H9 (cell line): Measurements from ENCODE around the gene MOCS1. TPM values are rescaled to one million over a fixed set of nuclear protein-coding genes. Genes with fewer than 3 reads are reported as not detected.

Experiments
- DNase-seq: peaks from one replicate; pipeline ENCODE4 v3.0.0-alpha.2; 2017
- H2AFZ ChIP-seq: one replicate; pipeline ENCODE4 v1.6.1; 2013; ENCODE audit warnings: mild to moderate bottlenecking, low read length, control low read depth, moderate library complexity
- H2AK5ac ChIP-seq: 2 replicates; pipeline ENCODE4 v1.6.1; 2013; ENCODE audit warnings: low read length, control low read depth, mixed read lengths; ENCODE audit not compliant: insufficient read length
- H2BK120ac ChIP-seq: one replicate; pipeline ENCODE4 v1.6.1; 2013; ENCODE audit warnings: low read depth, mild to moderate bottlenecking, low read length, control low read depth, inconsistent platforms; ENCODE audit not compliant: poor library complexity, severe bottlenecking
- H2BK12ac ChIP-seq: 2 replicates; pipeline ENCODE4 v1.6.1; 2013; ENCODE audit warnings: low read length, control low read depth, mixed read lengths, low read depth; ENCODE audit not compliant: insufficient read length
- H2BK15ac ChIP-seq: 2 replicates; pipeline ENCODE4 v1.6.1; 2013; ENCODE audit warnings: low read depth, low read length, control low read depth
- H2BK20ac ChIP-seq: one replicate; pipeline ENCODE4 v1.6.1; 2013; ENCODE audit warnings: low read depth, mild to moderate bottlenecking, low read length, control low read depth, inconsistent platforms; ENCODE audit not compliant: poor library complexity, severe bottlenecking
- H2BK5ac ChIP-seq: 2 replicates; pipeline ENCODE4 v1.6.1; 2013; ENCODE audit warnings: low read length, control low read depth, mixed read lengths; ENCODE audit not compliant: insufficient read length
- H3K14ac ChIP-seq: 2 replicates; pipeline ENCODE4 v1.6.1; 2013; ENCODE audit warnings: low read length, control low read depth; ENCODE audit not compliant: insufficient read depth
- H3K18ac ChIP-seq: 2 replicates; pipeline ENCODE4 v1.6.1; 2013; ENCODE audit warnings: low read depth, mild to moderate bottlenecking, mixed read lengths, low read length, control low read depth; ENCODE audit not compliant: insufficient read length
- H3K23ac ChIP-seq: 2 replicates; pipeline ENCODE4 v1.6.1; 2013; ENCODE audit warnings: low read length, control low read depth, mixed read lengths, low read depth; ENCODE audit not compliant: insufficient read length
- H3K23me2 ChIP-seq: 2 replicates; pipeline ENCODE4 v1.6.1; 2013; ENCODE audit warnings: low read depth, mild to moderate bottlenecking, mixed read lengths, low read length, control low read depth; ENCODE audit not compliant: insufficient read length, poor library complexity, severe bottlenecking
- H3K27ac ChIP-seq: 2 replicates; pipeline ENCODE4 v1.5.1; 2013; ENCODE audit warnings: low read length, control low read depth, mixed read lengths, low read depth; ENCODE audit not compliant: insufficient read length
- H3K27me3 ChIP-seq: 2 replicates; pipeline ENCODE4 v1.6.1; 2013; ENCODE audit warnings: low read length, control low read depth, inconsistent platforms; ENCODE audit not compliant: insufficient read depth
- H3K4ac ChIP-seq: 2 replicates; pipeline ENCODE4 v1.6.1; 2013; ENCODE audit warnings: low read depth, mild to moderate bottlenecking, control low read depth, inconsistent platforms, low read length, moderate library complexity
- H3K4me1 ChIP-seq: 2 replicates; pipeline ENCODE4 v1.6.1; 2013; ENCODE audit warnings: low read length, control low read depth, inconsistent platforms; ENCODE audit not compliant: insufficient read depth
- H3K4me2 ChIP-seq: 2 replicates; pipeline ENCODE4 v1.6.1; 2013; ENCODE audit warnings: low read length, control low read depth, mixed read lengths; ENCODE audit not compliant: insufficient read length, insufficient read depth
- H3K56ac ChIP-seq: 2 replicates; pipeline ENCODE4 v1.6.1; 2013; ENCODE audit warnings: low read depth, mild to moderate bottlenecking, mixed read lengths, low read length, control low read depth; ENCODE audit not compliant: insufficient read length
- H3K79me1 ChIP-seq: 2 replicates; pipeline ENCODE4 v1.6.1; 2013; ENCODE audit warnings: low read depth, mild to moderate bottlenecking, moderate library complexity, low read length, control low read depth, inconsistent platforms; ENCODE audit not compliant: insufficient read depth, poor library complexity, severe bottlenecking
- H3K79me2 ChIP-seq: 2 replicates; pipeline ENCODE4 v1.6.1; 2013; ENCODE audit warnings: low read length, control low read depth, inconsistent platforms; ENCODE audit not compliant: insufficient read depth
- H3K9ac ChIP-seq: 2 replicates; pipeline ENCODE4 v1.6.1; 2013; ENCODE audit warnings: low read length, control low read depth, mixed read lengths; ENCODE audit not compliant: insufficient read length; ENCODE audit errors: extremely low read depth
- H3K9me3 ChIP-seq: one replicate; pipeline ENCODE4 v1.6.1; 2013; ENCODE audit warnings: low read depth, low read length, inconsistent platforms; ENCODE audit not compliant: control insufficient read depth
- H3T11ph ChIP-seq: one replicate; pipeline ENCODE4 v1.6.1; 2013; ENCODE audit warnings: mild to moderate bottlenecking, low read length, control low read depth, inconsistent platforms
- H4K20me1 ChIP-seq: one replicate; pipeline ENCODE4 v1.6.1; 2013; ENCODE audit not compliant: control insufficient read depth, insufficient read length, insufficient read depth
- H4K5ac ChIP-seq: 2 replicates; pipeline ENCODE4 v1.6.1; 2013; ENCODE audit warnings: low read depth, mild to moderate bottlenecking, mixed read lengths, low read length, control low read depth; ENCODE audit not compliant: insufficient read length
- H4K8ac ChIP-seq: replicated peaks from 2 replicates; pipeline ENCODE4 v1.6.1; 2013; ENCODE audit warnings: low read length, control low read depth, mixed read lengths, low read depth; ENCODE audit not compliant: insufficient read length
- H4K91ac ChIP-seq: 2 replicates; pipeline ENCODE4 v1.6.1; 2013; ENCODE audit warnings: low read depth, mild to moderate bottlenecking, moderate library complexity, mixed read lengths, low read length, control low read depth; ENCODE audit not compliant: insufficient read length
- H3K27ac Mint-ChIP-seq, 3 experiments: 2 replicates in 2 of 3; 3 replicates in 1 of 3; pipeline ENCODE4 v1.8.0; 2020 to 2021; ENCODE audit warnings: mixed read lengths in 3 of 3, mild to moderate bottlenecking in 1 of 3, moderate library complexity in 1 of 3
- H3K27me3 Mint-ChIP-seq: 2 replicates; pipeline ENCODE4 v1.8.0; 2021; ENCODE audit warnings: low read depth, mild to moderate bottlenecking, moderate library complexity, mixed read lengths
- H3K36me3 Mint-ChIP-seq, 3 experiments: 2 replicates in 2 of 3; 3 replicates in 1 of 3; pipeline ENCODE4 v1.8.0; 2020 to 2021; ENCODE audit warnings: low read depth in 3 of 3, mixed read lengths in 3 of 3; ENCODE audit not compliant: insufficient read depth in 1 of 3
- H3K4me1 Mint-ChIP-seq, 2 experiments: 2 replicates each; pipeline ENCODE4 v1.8.0; 2020; ENCODE audit warnings: mixed read lengths in 2 of 2
- H3K4me3 Mint-ChIP-seq, 2 experiments: 2 replicates in 1 of 2; 3 replicates in 1 of 2; pipeline ENCODE4 v1.8.0; 2020 to 2021; ENCODE audit warnings: mild to moderate bottlenecking in 2 of 2, mixed read lengths in 2 of 2, moderate library complexity in 1 of 2
- H3K9me3 Mint-ChIP-seq, 2 experiments: 2 replicates in 1 of 2; 3 replicates in 1 of 2; pipeline ENCODE4 v1.8.0; 2020; ENCODE audit warnings: mild to moderate bottlenecking in 2 of 2, mixed read lengths in 2 of 2, moderate library complexity in 1 of 2
- WGBS: extraction: QIAGEN DNeasy Blood & Tissue Kit; methylation state at CpG from one replicate; pipeline ENCODE4 v1.1.7; 2013; ENCODE audit warnings: missing lambda C conversion rate, low lambda C conversion rate, mixed read lengths; ENCODE audit not compliant: insufficient read length; ENCODE audit errors: extremely low coverage; 5-methylcytosine and 5-hydroxymethylcytosine counted together
- total RNA-seq: library from RNA; stranded (reverse); gene quantifications from 2 replicates; pipeline ENCODE4 v1.2.1, GENCODE V29; 2021
- TF ChIP-seq, protein P1 (sequence below): fragments of 200-600 bp; sonication (generic); conservative IDR thresholded peaks from 3 replicates; pipeline ENCODE4 v1.8.0; 2021; ENCODE audit warnings: antibody characterized with exemption, mild to moderate bottlenecking

The MOCS1 gene
- total RNA-seq, 1 experiment from 2014 or later = 15.2 TPM

DNA sequence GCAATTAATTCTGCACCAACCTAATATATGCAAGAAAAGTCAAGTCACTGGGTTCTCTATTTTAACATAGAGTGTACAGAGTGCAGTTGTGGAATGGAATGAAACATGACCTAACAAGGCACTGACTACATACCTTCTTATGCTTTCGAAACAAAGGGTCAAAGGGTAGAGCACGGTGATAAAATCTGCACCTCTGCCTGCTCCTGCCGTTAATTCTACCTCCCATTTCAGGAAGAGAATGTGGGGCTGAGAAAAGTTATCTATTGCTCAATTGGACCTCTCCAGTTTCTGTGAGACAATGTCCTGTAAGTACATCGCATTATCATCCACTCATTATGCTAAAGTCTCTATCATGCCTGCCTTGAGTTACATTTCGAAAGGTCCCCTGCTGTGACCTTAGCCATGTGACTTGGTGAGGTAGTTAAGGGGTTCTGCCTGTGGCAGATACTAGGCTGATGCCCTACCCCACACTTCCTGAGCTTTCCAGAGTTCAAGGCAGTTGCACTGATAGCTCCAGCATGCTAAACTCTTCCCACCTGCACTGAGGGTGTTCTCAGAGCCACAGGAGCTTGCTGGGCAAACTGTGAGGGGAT lies 14.0 kb upstream of the MOCS1 start:
- no peak overlapping the region for H2BK20ac ChIP-seq
- H2BK5ac ChIP-seq = no peak overlapping the region
- no peak overlapping the region for H2BK12ac ChIP-seq
- H4K20me1 ChIP-seq = no peaks in the 10 kb centered on the region
- DNase-seq = no peak
- no peak overlapping the region for H3K23ac ChIP-seq
- no peaks in the 10 kb centered on the region for H3K9me3 ChIP-seq
- H4K5ac ChIP-seq = no peak overlapping the region
- H3K36me3 Mint-ChIP-seq = no peaks in the 10 kb centered on the region
- H3K27me3 Mint-ChIP-seq = no peaks in the 10 kb centered on the region
- H3K4me1 Mint-ChIP-seq = peaks cover 0 to 19% of the 10 kb centered on the region in 2 experiments; a peak in 3 of 4 replicates
- no CpG with 5 or more reads among the region's 5 CpGs for WGBS
- H3K9ac ChIP-seq = no peak overlapping the region
- no peak overlapping the region for H2AFZ ChIP-seq
- H3K27ac ChIP-seq = no peak overlapping the region
- no peak overlapping the region for H3K4me3 Mint-ChIP-seq
- H2BK120ac ChIP-seq = no peak overlapping the region
- no peak overlapping the region for H3K56ac ChIP-seq
- TF ChIP-seq, protein P1, sequence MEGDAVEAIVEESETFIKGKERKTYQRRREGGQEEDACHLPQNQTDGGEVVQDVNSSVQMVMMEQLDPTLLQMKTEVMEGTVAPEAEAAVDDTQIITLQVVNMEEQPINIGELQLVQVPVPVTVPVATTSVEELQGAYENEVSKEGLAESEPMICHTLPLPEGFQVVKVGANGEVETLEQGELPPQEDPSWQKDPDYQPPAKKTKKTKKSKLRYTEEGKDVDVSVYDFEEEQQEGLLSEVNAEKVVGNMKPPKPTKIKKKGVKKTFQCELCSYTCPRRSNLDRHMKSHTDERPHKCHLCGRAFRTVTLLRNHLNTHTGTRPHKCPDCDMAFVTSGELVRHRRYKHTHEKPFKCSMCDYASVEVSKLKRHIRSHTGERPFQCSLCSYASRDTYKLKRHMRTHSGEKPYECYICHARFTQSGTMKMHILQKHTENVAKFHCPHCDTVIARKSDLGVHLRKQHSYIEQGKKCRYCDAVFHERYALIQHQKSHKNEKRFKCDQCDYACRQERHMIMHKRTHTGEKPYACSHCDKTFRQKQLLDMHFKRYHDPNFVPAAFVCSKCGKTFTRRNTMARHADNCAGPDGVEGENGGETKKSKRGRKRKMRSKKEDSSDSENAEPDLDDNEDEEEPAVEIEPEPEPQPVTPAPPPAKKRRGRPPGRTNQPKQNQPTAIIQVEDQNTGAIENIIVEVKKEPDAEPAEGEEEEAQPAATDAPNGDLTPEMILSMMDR = no peak
- H4K91ac ChIP-seq = no peak overlapping the region
- H3K4me1 ChIP-seq = peaks cover 17% of the 10 kb centered on the region; the same call in 1 of the 2 replicates
- no peak overlapping the region for H3T11ph ChIP-seq
- no peak overlapping the region for H4K8ac ChIP-seq
- no peak overlapping the region for H3K27ac Mint-ChIP-seq
- H3K23me2 ChIP-seq = peaks cover 5% of the 10 kb centered on the region
- no peaks in the 10 kb centered on the region for H3K79me1 ChIP-seq
- H3K14ac ChIP-seq = no peak overlapping the region
- H3K18ac ChIP-seq = no peak overlapping the region
- no peaks in the 10 kb centered on the region for H3K9me3 Mint-ChIP-seq
- no peaks in the 10 kb centered on the region for H3K27me3 ChIP-seq
- no peak overlapping the region for H2BK15ac ChIP-seq
- H3K4me2 ChIP-seq = no peak overlapping the region
- no peaks in the 10 kb centered on the region for H3K79me2 ChIP-seq
- H2AK5ac ChIP-seq = no peak overlapping the region
- H3K4ac ChIP-seq = no peak overlapping the region
